Mucosa of descending colon (tissue), 3 donors: ENCODE measurements around the gene KLF16. TPM values are rescaled to one million over a fixed set of nuclear protein-coding genes. Genes with fewer than 3 reads are reported as not detected.

Experiments used
- ATAC-seq: fragments of 200-7000 bp; cut with Tn5 transposase; one replicate; pipeline ENCODE4 v1.9.1; 2020; ENCODE audit warnings: mild to moderate bottlenecking, moderate library complexity
- DNase-seq, 3 donors: peaks; one replicate each; pipeline ENCODE4 v3.0.0-alpha.2; 2020
- H3K36me3 ChIP-seq: fragments of 200-600 bp; one replicate; pipeline ENCODE4 v1.8.0; 2021; ENCODE audit warnings: low read depth, mild to moderate bottlenecking
- H3K4me1 ChIP-seq: fragments of 200-600 bp; one replicate; pipeline ENCODE4 v1.8.0; 2021; ENCODE audit warnings: low read depth, mild to moderate bottlenecking
- H3K4me3 ChIP-seq: fragments of 200-600 bp; one replicate; pipeline ENCODE4 v1.8.0; 2021; ENCODE audit warnings: mild to moderate bottlenecking
- H3K9me3 ChIP-seq: fragments of 200-600 bp; one replicate; pipeline ENCODE4 v1.8.0; 2021; ENCODE audit warnings: mild to moderate bottlenecking
- intact Hi-C, 2 donors: fragments of 100-400 bp; cut with DNase I in 1 of 2; cut with micrococcal nuclease in 1 of 2; formaldehyde crosslinking; loops; one replicate each; pipeline versions ENCODE4 v1.11.0 to v1.11.1; 2022; cut with DNase I, micrococcal nuclease
- total RNA-seq, 3 donors: library from RNA; stranded (reverse); fragmentation: NEBNext Ultra II Directional in 2 of 3; extraction: Animal tissue kit (Norgen Biotek cat#: 25700) in 2 of 3; gene quantifications; one replicate each; pipeline versions ENCODE4 v1.2.1 to v1.2.4, GENCODE V29; 2021 to 2023
- TF ChIP-seq, protein P1 (sequence below): fragments of 200-600 bp; IDR thresholded peaks from one replicate; pipeline ENCODE4 v1.8.0; 2022; ENCODE audit warnings: antibody characterized with exemption, mild to moderate bottlenecking
- donor health status: DM: no; HTN: no; CAD: no; lungs with moderate emphysema.
- donor health status: DM: no; HTN: no; CAD: no.
- donor health status: DM: no; HTN: yes; CAD: no.

Gene KLF16
- total RNA-seq, 3 donors from 2014 or later, result 22.6 to 26.5 (median 25.6) TPM

DNA sequence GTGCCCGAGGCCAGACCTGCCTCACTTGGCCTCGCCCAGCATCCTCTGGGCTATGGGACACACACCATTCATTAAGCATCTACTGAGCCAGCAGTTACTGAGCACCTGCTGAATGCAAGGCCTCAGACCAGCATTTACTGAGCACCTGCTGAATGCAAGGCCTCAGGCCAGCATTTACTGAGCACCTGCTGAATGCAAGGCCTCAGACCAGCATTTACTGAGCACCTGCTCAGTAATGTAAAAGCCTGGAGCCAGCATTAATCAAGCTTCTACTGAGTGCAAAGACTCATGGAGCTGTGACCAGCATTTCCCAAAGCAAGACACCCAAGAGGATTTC is 55.0 kb downstream of the KLF16 start:
- no peaks in the 10 kb centered on the region for H3K9me3 ChIP-seq
- no peak overlapping the region for H3K4me3 ChIP-seq
- ATAC-seq (no peak), DNase-seq (no peak)
- no peaks in the 10 kb centered on the region for H3K36me3 ChIP-seq
- peaks cover 14% of the 10 kb centered on the region for H3K4me1 ChIP-seq
- intact Hi-C loops, result no loop called here
- TF ChIP-seq, protein P1, sequence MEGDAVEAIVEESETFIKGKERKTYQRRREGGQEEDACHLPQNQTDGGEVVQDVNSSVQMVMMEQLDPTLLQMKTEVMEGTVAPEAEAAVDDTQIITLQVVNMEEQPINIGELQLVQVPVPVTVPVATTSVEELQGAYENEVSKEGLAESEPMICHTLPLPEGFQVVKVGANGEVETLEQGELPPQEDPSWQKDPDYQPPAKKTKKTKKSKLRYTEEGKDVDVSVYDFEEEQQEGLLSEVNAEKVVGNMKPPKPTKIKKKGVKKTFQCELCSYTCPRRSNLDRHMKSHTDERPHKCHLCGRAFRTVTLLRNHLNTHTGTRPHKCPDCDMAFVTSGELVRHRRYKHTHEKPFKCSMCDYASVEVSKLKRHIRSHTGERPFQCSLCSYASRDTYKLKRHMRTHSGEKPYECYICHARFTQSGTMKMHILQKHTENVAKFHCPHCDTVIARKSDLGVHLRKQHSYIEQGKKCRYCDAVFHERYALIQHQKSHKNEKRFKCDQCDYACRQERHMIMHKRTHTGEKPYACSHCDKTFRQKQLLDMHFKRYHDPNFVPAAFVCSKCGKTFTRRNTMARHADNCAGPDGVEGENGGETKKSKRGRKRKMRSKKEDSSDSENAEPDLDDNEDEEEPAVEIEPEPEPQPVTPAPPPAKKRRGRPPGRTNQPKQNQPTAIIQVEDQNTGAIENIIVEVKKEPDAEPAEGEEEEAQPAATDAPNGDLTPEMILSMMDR, result no peak

GRCh38 chr19:1807695-1808394 is 55.5 kb downstream of the KLF16 start:
- H3K4me1 ChIP-seq, result peaks cover 9% of the 10 kb centered on the region
- intact Hi-C loops, result no loop called here
- H3K36me3 ChIP-seq, result no peaks in the 10 kb centered on the region
- DNase-seq, result peak in 2 of 3 donors; percentile 18 to 48
- TF ChIP-seq, protein P1, result no peak
- no peak for ATAC-seq
- H3K4me3 ChIP-seq, result no peak overlapping the region
- no peaks in the 10 kb centered on the region for H3K9me3 ChIP-seq

- intact Hi-C loops, result no loop called here
- TF ChIP-seq, protein P1, result no peak
- H3K36me3 ChIP-seq, result no peaks in the 10 kb centered on the region
- ATAC-seq (no peak), DNase-seq (peak in 1 of 3 donors; percentile 51)
- H3K4me1 ChIP-seq, result peaks cover 6% of the 10 kb centered on the region
- H3K9me3 ChIP-seq, result no peaks in the 10 kb centered on the region
- H3K4me3 ChIP-seq, result no peak overlapping the region
Observed at GRCh38 chr19:1807030-1807694, 56.2 kb downstream of the KLF16 start.

DNA sequence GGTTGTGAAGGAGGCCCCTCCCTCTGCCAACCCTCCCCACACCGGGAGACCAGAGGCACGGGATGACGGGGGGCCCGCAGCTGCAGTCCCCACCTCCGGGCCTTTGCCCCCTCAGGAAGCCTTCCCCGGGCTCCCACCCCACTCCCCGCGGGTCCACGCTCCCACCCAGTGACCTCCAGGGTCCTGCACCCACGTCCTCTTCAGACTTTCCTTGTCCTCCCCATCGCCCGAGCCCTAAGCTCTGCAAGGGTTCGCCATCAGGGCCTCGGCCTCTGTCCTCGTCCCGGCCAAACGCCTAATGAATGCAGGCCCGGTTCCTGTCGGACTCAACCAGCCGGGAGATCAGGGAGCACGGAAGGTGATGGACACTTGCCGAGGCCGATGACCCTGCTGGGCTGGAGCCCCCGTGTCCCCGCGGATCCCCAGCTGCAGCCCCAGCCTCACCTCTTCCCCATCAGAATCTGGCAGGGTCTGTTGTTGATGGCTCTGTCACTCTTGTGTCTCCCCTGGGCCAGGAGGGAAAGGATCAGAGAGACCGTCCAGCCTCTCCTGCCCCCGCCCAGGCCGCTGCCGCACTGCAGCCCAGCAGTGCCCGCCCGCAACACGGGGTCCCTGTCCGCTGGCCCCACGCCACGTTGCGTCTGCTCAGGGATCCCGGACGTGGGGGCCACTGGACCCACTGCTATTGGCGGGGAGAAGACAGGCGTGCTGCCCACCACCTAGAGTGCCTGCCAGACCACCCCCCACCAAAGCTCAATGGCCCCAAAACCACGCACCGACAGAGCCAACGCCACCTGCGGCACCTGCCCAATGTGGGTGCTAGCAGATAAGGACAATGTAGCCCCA is 57.0 kb downstream of the KLF16 start:
- intact Hi-C loops, result no loop called here
- ATAC-seq (no peak), DNase-seq (peak in 2 of 3 donors; percentile 22 to 43)
- no peaks in the 10 kb centered on the region for H3K9me3 ChIP-seq
- TF ChIP-seq, protein P1, result no peak
- no peak overlapping the region for H3K4me3 ChIP-seq
- peaks cover under 1% of the 10 kb centered on the region for H3K4me1 ChIP-seq
- H3K36me3 ChIP-seq, result no peaks in the 10 kb centered on the region

DNA sequence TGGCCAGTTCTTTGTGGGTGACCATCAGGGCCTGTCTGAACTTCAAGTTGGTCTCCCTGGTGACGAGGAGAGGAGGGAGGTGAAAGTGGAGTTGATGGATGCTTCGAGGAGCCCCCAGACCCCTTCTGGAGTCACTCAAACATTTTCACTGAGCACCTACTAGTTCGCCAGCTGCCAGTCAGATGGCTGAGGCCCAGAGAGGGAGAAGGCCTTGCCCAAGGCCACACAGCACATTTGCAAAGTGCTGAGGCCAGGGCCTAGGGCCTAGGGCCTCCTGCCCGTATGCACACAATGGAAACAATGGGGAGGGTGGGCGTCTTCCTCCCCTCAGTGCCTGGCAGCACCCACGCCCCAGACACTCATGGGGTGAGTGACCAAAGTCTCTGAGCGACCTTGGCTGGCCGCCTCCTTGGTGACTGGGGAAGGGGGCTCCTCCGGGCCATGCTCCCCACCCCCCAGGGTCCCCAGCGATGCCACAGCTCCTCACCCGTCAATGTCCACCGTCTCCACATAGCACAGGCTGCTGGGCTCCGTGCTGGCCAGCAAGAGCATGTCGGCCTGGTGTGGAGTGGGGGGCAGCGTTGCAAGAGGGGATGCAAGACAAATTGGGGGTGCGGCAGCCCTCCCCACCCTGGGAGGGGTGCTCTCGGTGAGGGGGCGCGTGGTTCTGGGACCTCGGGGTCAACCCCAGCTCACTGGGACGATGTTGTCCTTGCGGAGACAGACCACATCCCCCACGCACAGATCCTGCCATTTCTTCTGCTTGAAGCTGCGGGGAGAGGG is 57.8 kb downstream of the KLF16 start:
- TF ChIP-seq, protein P1, result no peak
- H3K36me3 ChIP-seq, result no peaks in the 10 kb centered on the region
- peak in 1 of 3 donors; percentile 10 for DNase-seq
- intact Hi-C loops, result no loop called here
- no peak for ATAC-seq
- H3K4me3 ChIP-seq, result no peak overlapping the region
- no peaks in the 10 kb centered on the region for H3K9me3 ChIP-seq
- no peaks in the 10 kb centered on the region for H3K4me1 ChIP-seq
